Fibroblast of upper back skin (primary cell): Measurements from ENCODE around the gene CPTP.

ENCODE experiments used
- DNase-seq: peaks from one replicate; pipeline ENCODE4 v3.0.0-alpha.2; 2013

Gene CPTP

DNA sequence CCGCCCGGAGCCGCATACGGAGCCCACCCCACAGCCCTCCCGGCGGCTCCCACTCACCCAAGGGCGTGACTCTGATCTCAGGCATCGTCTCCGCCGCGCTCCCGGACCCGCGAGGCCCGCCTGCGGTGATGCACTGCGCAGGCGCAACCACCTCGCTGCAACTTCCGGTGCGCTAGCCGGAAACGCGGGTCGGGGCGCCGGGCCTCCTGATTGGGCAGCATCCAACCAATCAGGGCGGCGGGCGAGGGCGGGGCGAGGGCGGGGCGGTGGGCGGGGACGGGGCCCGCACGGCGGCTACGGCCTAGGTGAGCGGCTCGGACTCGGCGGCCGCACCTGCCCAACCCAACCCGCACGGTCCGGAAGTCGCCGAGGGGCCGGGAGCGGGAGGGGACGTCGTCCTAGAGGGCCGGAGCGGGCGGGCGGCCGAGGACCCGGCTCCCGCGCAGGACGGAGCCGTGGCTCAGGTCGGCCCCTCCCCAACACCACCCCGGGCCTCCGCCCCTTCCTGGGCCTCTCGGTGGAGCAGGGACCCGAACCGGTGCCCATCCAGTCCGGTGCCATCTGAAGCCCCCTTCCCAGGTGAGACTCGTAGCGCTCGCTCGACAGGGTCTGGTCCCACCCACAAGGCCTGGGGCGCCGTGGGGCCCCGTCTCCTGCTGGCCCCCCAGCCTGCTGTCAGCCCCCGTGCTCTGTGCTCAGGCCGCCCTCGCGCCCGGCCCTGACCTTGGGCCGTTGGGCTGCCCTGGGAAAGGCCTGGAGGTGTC lies at the start of gene CPTP, which contains the start of gene INTS11:
CPTP (plus strand) TSS at position 279 of the 764 bp plus-strand sequence. CDS start 2,109 bp downstream, outside the sequence.
INTS11 (minus strand) TSS at position 137 of the 764 bp plus-strand sequence; CDS start at position 85, 52 bp downstream.
- peak; percentile 90 for DNase-seq

- no peak for DNase-seq
Measured at GRCh38 chr1:1274931-1275431, 49.6 kb upstream of the CPTP start.

- peak; percentile 33 for DNase-seq
Measured at GRCh38 chr1:1275836-1276235, 48.8 kb upstream of the CPTP start.

DNA sequence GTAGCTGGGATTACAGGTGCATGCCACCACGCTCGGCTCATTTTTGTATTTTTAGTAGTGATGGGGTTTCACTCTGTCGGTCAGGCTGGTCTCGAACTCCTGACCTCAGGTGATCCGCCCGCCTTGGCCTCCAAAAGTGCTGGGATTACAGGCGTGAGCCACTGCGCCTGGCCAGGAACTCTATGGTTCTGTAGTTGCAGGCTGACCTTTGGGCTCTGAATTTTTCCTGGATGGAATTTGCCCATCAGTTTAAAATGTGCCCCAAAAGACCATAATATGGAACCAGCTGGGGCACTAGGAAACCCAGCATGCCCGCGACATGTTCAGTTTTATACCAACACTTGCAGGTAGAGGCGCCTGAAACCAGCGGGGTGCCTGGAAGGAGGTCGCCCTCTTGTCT lies 46.0 kb upstream of the CPTP start:
- no peak for DNase-seq

DNA sequence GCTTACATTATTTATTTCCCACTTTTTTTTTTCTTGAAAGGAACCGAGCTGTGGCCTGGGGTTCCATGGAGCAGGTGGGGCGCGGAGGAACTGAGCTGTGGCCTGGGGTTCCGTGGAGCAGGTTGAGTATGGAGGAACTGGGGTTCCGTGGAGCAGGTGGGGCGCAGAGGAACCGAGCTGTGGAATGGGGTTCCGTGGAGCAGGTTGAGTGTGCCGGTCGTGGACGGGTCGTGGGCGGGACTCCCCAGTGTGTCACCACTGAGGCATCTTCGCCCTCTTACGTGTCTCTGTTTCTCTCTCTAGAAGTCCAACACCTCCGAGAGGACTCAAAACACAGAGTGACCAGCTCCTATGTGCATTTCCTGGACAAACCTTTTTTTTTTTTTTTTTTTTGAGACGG lies 45.6 kb upstream of the CPTP start:
- DNase-seq = no peak

GRCh38 chr1:1280782-1281481 lies 43.7 kb upstream of the CPTP start:
- no peak for DNase-seq

DNA sequence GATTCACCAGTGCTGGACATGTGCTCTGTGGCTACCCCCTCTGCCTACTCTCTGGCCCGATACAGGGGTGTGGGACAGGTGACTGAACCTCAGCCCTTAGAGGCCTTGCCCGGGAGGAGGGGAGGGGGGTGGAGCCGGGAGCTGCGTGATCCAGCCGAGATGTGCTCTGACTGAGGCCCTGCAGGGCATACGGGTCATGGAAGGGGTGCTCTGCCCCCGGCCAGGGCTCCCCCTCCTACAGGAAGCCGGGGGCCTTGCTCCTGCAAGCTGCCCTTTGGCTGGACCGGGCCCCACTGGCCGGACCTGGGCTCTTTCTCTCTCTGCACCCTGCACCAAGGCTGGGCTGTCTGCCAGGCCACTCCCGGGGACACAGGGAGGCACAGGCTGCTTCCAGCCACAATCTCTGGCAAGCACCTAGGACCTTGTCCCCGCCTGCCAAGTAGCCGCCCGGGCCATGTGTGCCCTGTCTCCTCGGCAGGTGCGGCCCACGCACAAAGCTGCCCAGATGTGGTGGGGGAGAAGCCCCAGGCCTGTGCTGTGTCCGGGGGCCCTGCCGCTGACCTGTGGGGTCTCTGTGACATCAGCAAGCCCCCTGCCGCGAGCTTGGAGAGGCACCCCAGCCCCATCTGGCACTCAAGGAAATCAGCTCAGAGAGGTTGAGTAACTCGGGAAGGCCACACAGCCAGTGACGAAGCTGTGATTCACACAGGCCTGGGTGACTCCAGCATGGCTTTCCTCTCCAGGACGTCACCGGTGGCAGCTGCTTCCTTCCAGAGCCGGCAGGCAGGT lies 42.9 kb upstream of the CPTP start:
- DNase-seq = no peak

DNA sequence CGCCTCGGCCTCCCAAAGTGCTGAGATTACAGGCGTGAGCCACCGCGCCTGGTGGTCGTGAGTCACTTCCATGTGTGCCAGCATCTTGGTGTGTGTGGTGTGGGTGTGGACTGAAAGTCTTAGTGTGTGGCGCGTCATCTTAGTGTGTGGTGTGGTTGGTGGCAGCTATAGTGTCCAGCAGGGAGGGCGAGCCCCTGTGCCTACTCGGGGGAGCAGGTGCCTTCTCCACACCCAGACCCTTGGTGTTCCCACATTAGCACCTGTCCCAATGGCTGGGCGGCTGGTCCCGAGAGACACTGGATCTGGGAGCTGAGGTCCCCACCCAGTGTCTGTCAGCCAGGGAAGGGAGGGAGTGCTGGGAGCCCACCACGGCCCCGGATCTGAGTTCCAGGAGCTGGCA lies 41.6 kb upstream of the CPTP start:
- no peak for DNase-seq

- no peak for DNase-seq
Measured at GRCh38 chr1:1283821-1284220, 40.8 kb upstream of the CPTP start.

DNA sequence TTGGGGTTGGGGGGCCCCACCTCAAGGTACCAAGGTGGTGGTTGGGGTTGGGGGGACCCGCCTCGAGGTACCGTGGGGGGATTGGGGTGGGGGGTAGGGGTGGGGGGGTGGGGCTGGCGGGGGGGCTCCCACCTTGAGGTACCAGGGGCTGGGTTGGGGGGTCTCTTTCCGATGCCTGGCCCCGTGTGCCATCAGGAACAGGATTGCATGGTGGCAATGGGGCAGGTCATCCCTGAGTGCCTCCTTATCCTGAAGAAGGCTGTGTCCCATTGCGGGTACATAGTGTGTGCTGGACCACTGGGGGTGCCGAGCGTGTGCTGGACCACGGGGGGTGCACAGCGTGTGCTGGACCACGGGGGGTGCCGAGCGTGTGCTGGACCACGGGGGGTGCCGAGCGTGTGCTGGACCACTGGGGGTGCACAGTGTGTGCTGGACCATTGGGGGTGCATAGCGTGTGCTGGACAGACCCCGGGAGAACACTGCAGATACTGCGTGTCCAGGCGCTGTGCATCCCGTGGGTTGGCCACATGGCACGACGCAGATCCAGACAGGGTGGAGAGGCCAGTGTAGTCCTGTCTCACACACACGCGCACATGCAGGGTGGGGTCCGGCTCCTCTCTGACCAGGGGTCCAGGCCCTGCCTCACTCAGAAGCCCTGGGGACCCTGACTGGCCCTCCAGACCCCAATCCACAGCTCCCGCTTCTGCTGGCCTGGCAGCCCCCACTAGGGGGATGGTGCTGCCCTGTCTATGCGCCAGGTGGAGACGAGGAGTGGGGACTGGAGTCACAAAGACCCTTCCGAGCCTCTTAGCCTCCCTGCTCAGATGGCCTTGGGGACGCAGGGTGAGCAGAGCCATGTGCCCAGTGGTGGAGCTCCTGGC lies 40.1 kb upstream of the CPTP start:
- DNase-seq = no peak

- DNase-seq = no peak
Measured at GRCh38 chr1:1285102-1285571, 39.5 kb upstream of the CPTP start.

DNA sequence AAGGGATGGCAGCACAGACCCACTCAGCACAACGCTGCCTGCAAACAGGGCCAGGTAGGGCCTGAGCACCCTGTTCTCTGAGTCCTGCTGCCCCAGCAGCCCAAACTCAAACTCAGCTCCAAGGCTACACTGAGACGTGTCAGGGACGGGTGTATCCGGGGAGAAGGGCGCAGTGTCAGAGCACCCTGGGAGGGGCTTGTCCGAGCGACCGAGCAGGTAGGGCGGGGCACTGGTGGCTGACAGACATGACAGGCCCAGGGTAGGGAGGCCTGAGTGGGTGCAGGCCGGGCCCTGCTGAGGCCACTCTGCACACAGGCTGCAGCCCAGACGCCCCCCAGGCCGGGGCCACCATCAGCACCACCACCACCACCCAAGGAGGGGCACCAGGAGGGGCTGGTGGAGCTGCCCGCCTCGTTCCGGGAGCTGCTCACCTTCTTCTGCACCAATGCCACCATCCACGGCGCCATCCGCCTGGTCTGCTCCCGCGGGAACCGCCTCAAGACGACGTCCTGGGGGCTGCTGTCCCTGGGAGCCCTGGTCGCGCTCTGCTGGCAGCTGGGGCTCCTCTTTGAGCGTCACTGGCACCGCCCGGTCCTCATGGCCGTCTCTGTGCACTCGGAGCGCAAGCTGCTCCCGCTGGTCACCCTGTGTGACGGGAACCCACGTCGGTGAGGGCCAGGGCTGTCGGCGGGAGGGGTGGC lies 38.8 kb upstream of the CPTP start:
- no peak for DNase-seq

DNA sequence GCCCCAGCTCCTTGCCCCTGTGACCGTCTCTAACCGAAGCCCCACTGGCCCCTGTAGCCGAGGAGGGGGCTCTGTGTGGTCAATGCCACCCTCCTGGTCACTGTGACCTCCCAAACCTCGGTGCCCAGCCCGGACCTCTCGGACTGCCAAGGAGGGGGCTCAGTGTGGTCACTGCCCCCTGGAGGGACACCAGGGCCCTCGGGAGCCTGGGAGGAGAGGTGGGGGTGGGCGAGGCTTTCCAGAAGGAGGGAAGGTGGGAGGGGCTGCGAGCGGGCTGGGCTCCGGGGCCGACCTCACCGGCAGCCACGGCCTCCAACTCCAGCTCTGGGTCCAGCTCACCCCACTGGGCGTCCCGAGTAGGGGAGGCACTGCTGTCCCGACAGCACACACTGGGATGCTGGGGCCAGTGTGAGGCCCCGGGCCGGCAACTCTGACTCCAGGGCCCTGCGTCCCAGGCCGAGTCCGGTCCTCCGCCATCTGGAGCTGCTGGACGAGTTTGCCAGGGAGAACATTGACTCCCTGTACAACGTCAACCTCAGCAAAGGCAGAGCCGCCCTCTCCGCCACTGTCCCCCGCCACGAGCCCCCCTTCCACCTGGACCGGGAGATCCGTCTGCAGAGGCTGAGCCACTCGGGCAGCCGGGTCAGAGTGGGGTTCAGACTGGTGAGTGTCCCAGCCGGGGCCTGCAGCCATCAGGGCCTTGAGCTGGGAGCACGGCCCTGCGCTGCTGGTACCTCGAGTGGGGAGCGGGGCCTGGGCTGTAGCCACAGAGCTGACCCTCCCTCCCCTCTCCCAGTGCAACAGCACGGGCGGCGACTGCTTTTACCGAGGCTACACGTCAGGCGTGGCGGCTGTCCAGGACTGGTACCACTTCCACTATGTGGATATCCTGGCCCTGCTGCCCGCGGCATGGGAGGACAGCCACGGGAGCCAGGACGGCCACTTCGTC lies 38.0 kb upstream of the CPTP start:
- DNase-seq = no peak

- DNase-seq = no peak
Measured at GRCh38 chr1:1287288-1288110, 37.1 kb upstream of the CPTP start.

GRCh38 chr1:1290238-1290731 lies 34.3 kb upstream of the CPTP start:
- peak; percentile 46 for DNase-seq

DNA sequence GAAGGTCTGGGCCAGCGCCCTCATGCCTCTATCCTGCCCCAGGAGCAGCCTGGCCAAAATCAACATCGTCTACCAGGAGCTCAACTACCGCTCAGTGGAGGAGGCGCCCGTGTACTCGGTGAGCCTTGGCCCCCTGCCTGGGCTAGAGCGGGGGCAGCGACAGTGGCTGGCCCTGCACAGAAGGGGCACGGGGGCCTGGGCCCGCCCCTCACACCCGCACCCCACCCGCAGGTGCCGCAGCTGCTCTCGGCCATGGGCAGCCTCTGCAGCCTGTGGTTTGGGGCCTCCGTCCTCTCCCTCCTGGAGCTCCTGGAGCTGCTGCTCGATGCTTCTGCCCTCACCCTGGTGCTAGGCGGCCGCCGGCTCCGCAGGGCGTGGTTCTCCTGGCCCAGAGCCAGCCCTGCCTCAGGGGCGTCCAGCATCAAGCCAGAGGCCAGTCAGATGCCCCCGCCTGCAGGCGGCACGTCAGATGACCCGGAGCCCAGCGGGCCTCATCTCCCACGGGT lies 33.5 kb upstream of the CPTP start:
- DNase-seq = no peak

DNA sequence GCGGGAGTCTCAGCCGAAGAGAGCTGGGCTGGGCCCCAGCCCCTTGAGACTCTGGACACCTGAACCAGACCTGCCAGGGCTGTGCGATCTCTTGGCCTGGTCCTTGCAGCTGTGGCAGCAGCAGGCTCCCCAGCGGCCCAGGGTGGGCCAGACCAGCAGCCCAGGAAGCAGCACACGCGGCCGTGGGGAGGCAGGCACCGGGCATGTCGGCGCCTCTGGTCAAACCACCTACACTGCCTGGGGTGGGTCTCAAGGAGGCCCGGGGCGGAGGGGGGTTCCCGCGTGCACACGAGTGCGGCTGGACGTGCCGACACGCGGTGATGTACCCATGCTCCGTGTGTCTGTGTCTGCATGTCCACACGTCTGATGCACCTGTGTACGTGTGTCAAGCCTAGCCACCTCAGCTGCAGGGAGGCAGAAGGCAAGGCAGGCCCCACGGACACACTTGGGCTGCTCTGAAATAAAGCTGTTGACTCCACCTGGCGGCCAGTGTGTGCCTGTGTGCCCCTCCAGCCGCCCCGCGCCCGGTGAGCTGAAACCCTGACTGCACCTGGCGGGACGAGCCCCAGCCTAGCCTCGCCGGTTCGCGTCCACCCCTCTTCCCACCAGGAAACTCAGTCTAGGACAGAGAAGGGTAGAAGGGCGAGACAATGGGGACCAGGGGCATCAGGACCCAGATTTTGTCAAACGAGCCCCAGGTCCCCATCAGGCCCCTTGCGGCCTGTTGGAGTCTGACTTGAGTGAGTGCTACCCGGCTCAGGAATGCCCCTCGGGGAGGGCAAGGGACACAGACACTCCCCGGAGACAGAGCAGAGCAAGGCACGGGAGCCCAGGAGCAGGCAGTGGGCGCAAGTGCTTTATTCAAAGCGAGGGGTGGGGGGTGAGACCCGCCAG lies 32.8 kb upstream of the CPTP start:
- DNase-seq = peak; percentile 61

DNA sequence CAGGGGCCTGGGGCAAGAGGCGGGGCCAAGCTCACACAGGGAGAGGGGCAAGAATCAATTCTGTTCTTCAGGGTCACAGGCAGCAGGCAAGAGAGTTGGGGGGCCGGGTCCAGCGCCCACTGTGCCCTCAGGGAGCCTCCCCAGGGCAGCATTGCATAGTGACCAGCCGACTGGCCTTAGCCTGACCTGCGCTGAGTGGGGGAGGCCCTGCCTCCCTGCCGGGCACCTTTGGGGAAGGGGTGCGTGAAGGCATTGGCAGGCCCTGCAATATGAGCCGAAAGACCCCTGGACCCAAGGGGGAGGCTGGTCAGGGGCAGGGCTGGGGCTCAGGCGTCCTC lies 32.2 kb upstream of the CPTP start:
- DNase-seq = no peak
